Effector memory CD4-positive, alpha-beta T cell (primary cell): ENCODE measurements around the gene PTPRC.

Source experiments
- DNase-seq, 3 donors: peaks; one replicate each; pipeline ENCODE4 v3.0.0-alpha.2; 2020
- H3K27ac ChIP-seq: 2 replicates; pipeline ENCODE4 v1.7.0; 2013; ENCODE audit warnings: mild to moderate bottlenecking, low read length, moderate library complexity; ENCODE audit not compliant: insufficient read depth, poor library complexity, severe bottlenecking
- H3K27me3 ChIP-seq: replicated peaks from 2 replicates; pipeline ENCODE4 v1.7.0; 2013; ENCODE audit warnings: mild to moderate bottlenecking, low read length; ENCODE audit not compliant: insufficient read depth, control insufficient read depth, poor library complexity, severe bottlenecking
- H3K36me3 ChIP-seq: 2 replicates; pipeline ENCODE4 v1.7.0; 2013; ENCODE audit warnings: mild to moderate bottlenecking, low read length, moderate library complexity; ENCODE audit not compliant: control insufficient read depth, insufficient read depth
- H3K4me1 ChIP-seq: 2 replicates; pipeline ENCODE4 v1.7.0; 2013; ENCODE audit warnings: low read length, mild to moderate bottlenecking; ENCODE audit not compliant: control insufficient read depth, insufficient read depth, poor library complexity, severe bottlenecking
- H3K4me3 ChIP-seq: 2 replicates; pipeline ENCODE4 v1.7.0; 2013; ENCODE audit warnings: low read length, low read depth, mild to moderate bottlenecking; ENCODE audit not compliant: insufficient read depth, poor library complexity, severe bottlenecking
- H3K9me3 ChIP-seq: 2 replicates; pipeline ENCODE4 v1.7.0; 2013; ENCODE audit warnings: mild to moderate bottlenecking, low read length, moderate library complexity; ENCODE audit not compliant: control insufficient read depth

PTPRC gene

DNA sequence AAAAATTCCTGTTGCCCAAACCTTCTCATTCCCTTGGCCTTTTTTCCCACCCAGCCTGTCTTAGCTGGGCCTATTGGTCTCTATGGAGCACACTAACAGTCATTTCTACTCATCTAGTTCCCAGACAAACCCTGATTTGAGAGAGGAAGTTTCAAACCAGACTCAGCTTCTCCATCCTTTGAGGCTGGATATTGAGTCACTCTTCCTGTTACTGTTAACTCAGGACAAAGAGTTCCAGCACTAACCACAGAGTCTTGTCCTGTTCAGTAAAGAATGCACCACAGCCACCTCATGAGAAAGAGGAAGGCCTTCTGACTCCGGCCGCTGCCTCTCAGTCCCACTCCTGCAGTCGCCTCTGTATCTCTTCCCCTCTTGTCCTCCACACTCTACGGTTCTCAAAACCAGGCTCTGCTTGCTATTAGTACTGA, 137.8 kb downstream of the PTPRC start:
- no peak for DNase-seq
- H3K27me3 ChIP-seq: no peaks in the 10 kb centered on the region
- H3K4me3 ChIP-seq: no peak overlapping the region
- H3K36me3 ChIP-seq: no peaks in the 10 kb centered on the region
- H3K4me1 ChIP-seq: no peaks in the 10 kb centered on the region
- H3K9me3 ChIP-seq: no peaks in the 10 kb centered on the region
- H3K27ac ChIP-seq: no peak overlapping the region

DNA sequence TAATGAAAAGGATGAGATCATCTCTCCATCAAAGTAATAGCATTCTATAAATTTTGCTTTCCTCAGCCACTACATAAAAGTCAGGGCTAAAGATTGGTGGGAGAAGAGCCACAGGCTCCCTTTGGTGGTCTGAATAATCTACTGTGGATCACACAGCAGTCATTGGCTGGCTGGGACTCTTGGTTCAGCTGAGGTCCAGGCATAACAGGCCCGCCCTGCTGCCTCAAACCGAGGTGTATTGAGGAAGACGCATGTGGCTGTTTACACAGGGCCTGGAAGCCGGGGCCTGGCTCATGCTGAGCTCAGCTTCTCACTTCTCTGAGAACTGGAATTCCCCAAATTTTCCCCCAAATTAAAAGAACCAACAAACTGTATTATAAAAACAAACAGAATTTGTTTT, 139.2 kb downstream of the PTPRC start:
- no peak for DNase-seq
- H3K4me1 ChIP-seq: no peaks in the 10 kb centered on the region

DNA sequence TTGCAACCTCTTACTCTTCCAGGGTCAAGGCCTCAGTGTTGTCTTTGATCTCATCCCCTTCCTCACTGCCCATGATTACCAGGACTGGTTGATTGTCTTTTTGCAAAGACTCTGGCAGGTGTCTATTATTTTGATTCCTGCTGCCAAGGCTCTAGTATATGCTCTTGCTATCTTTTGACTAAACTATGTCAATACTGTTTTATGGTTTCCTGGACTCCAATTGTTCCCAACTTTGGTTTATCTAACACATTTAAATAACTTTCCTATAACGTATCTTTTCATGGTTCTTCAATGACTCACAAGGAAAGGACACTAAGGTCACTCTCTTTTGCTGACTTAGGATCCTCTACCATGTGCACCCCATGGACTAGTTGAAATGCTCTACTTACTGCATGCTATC, 141.5 kb downstream of the PTPRC start:
- Histone ChIP-seq H3K27ac (no peak overlapping the region), H3K9me3 (no peaks in the 10 kb centered on the region), H3K4me1 (no peaks in the 10 kb centered on the region), H3K27me3 (no peaks in the 10 kb centered on the region), H3K4me3 (no peak overlapping the region), H3K36me3 (no peaks in the 10 kb centered on the region)
- no peak for DNase-seq

More for the DNA sequence above, 139.2 kb downstream of the PTPRC start:
- Histone ChIP-seq H3K27ac (no peak overlapping the region), H3K36me3 (no peaks in the 10 kb centered on the region), H3K4me3 (no peak overlapping the region), H3K27me3 (no peaks in the 10 kb centered on the region), H3K9me3 (no peaks in the 10 kb centered on the region)

DNA sequence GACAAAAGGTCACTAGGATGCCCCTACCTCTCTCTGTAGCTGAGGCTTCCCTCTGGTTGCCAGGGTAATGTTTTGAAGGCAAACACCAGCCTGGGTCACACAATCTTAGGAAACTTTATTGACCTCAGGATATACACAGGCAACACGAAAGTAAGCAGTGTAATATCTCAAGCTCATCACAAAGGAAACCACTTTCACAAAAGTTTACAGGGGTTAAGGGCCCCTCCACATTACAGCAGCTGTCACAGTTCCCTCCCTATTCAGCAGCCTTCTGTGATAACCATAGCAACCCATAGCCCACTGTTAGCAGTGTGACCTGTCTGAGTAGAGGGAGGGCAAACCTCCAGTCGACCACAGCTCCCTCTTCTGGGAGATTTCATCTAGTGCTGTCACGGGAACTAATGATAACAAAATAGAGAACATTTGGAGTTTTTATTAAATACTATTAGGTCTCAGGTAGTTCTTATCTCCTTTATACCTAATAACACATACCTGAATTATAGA, 149.8 kb downstream of the PTPRC start:
- DNase-seq: no peak
- no peaks in the 10 kb centered on the region for H3K36me3 ChIP-seq
- H3K9me3 ChIP-seq: no peaks in the 10 kb centered on the region
- no peaks in the 10 kb centered on the region for H3K4me1 ChIP-seq
- H3K4me3 ChIP-seq: no peak overlapping the region
- no peak overlapping the region for H3K27ac ChIP-seq
- H3K27me3 ChIP-seq: no peaks in the 10 kb centered on the region

DNA sequence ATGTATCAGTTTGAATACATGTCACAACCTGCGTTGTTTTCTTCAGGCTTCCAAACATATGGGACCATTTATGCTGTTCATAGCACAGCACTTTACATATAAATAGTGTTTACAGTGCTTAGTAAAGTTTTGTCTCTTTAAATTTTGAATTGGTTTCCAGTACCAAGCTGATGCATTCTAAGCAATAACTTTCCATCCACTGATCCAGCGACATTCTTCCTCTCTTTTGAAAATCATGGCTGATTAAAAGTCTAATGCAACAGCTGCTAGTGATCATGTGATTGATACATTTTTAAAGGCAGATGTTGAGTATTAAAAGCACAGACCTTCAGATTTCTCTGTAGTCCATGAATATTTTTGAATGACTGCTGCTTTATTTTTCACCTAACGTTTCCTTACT, 154.9 kb downstream of the PTPRC start:
- Histone ChIP-seq H3K9me3 (no peaks in the 10 kb centered on the region), H3K36me3 (no peaks in the 10 kb centered on the region), H3K4me1 (no peaks in the 10 kb centered on the region), H3K27me3 (no peaks in the 10 kb centered on the region), H3K27ac (no peak overlapping the region), H3K4me3 (no peak overlapping the region)
- no peak for DNase-seq

DNA sequence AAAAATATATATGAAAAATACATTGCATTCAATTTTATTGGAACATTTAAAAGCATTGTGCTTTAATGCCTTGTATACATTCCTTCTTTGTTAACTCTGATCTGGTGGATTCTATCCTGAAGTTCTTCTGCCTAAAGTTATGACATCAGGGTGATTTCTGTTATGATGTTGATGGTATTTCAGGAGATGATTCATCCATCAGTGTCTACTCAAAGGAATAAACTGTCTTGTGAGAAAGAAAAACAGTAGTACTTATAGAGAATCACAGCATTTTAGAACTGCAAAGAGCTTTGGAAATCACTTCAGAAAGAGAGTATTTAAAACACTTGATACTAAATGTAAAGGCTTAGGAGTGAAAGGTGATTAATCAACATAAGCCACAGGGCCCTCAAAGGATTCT, 155.7 kb downstream of the PTPRC start:
- no peak overlapping the region for H3K4me3 ChIP-seq
- DNase-seq: no peak
- H3K27ac ChIP-seq: no peak overlapping the region
- H3K9me3 ChIP-seq: no peaks in the 10 kb centered on the region
- no peaks in the 10 kb centered on the region for H3K4me1 ChIP-seq
- no peaks in the 10 kb centered on the region for H3K27me3 ChIP-seq
- H3K36me3 ChIP-seq: no peaks in the 10 kb centered on the region

DNA sequence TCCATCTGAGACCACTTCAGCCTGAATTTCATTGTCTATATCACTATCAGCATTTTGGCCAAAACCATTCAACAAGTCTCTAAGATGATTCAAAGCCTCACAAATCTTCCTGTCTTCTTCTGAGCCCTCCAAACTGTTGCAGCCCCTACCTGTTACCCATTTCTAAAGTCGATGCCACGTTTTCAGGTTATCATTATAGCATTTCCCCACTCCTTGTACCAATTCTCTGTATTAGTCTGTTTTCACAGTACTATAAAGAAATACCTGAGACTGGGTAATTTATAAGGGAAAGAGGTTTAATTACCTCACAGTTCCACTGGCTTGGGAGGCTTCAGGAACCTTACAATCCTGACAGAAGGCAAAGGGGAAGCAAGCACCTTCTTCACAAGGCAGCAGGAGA, 158.8 kb downstream of the PTPRC start:
- H3K9me3 ChIP-seq: no peaks in the 10 kb centered on the region
- H3K4me1 ChIP-seq: no peaks in the 10 kb centered on the region
- no peaks in the 10 kb centered on the region for H3K27me3 ChIP-seq
- no peak overlapping the region for H3K4me3 ChIP-seq
- no peaks in the 10 kb centered on the region for H3K36me3 ChIP-seq
- DNase-seq: no peak
- no peak overlapping the region for H3K27ac ChIP-seq

DNA sequence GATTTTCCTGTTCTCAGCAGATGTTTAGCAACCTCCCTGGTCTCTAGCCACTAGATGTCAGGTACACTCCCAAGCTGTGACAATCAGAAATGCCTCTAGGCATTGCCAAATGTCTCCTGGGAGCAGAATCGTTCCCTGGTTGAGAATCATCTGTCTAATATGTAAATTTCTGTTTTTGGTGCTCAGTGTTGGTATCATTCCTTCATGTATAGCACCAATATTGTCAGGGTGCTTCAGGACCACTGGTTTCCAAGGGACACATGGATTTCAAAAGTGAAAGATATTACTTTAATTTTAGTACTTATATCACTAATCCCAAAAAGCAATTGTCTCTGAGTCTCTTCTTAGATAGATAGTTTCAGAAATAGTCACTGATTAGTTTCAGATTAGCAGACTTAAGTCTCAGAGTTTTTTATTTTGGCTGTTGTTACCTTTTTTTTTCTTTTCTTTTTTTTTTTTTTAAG, 160.1 kb downstream of the PTPRC start:
- no peaks in the 10 kb centered on the region for H3K27me3 ChIP-seq
- no peak for DNase-seq
- H3K27ac ChIP-seq: no peak overlapping the region
- H3K36me3 ChIP-seq: no peaks in the 10 kb centered on the region
- no peaks in the 10 kb centered on the region for H3K9me3 ChIP-seq
- H3K4me1 ChIP-seq: no peaks in the 10 kb centered on the region
- no peak overlapping the region for H3K4me3 ChIP-seq

DNA sequence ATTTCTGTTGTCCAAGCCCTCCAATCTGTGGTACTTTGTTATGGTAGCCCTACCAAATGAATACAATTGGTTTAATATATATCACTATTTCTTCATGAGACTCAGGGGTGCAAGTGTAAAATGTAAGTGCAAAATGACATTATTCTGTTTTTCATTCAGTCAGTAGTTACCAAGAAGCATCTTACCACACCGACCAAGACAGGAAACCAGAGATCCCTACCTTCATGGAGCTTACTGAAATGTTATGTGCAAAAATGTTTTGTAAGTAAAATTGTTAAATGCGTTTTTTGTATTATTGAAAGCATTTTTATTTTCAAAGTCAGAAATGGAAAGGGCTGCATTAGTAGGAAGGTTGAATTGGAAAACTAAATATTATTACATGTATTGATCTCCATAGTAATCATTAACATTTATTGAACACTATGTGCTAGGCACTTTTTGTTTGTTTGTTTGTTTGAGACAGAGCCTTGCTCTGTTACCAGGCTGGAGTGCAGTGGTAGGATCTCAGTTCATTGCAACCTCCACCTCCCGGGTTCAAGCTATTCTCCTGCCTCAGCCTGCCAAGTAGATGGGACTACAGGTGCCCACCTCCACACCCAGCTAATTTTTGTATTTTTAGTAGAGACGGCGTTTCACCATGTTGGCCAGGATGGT, 166.8 kb downstream of the PTPRC start:
- no peak overlapping the region for H3K4me3 ChIP-seq
- no peaks in the 10 kb centered on the region for H3K9me3 ChIP-seq
- no peaks in the 10 kb centered on the region for H3K36me3 ChIP-seq
- no peaks in the 10 kb centered on the region for H3K27me3 ChIP-seq
- H3K27ac ChIP-seq: no peak overlapping the region
- DNase-seq: no peak
- no peaks in the 10 kb centered on the region for H3K4me1 ChIP-seq

DNA sequence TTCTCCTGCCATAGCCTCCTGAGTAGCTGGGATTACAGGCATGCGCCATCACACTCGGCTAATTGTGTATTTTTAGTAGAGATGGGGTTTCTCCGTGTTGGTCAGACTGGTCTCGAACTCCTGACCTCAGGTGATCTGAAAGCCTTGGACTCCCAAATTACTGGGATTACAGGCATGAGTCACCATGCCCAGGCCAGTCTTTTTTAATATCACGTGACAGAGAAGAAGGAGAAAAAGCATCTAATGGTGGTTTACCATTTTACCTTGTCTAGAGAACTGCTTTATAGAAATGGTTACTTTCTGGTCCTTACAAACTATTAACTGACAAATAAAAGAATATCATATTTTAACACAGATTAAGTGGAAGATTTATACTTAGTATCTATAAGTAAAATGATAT, 168.0 kb downstream of the PTPRC start:
- Histone ChIP-seq H3K9me3 (no peaks in the 10 kb centered on the region), H3K27ac (no peak overlapping the region), H3K4me3 (no peak overlapping the region), H3K27me3 (no peaks in the 10 kb centered on the region), H3K36me3 (no peaks in the 10 kb centered on the region), H3K4me1 (no peaks in the 10 kb centered on the region)
- DNase-seq: no peak
